OCI-LY1 (cell line): Measurements from ENCODE around the gene COBL.

Experiments used
- H2AFZ ChIP-seq: fragments of 200-600 bp; sonication (generic), shearing (Covaris generic); 2 replicates; pipeline ENCODE4 v1.6.0; 2014; ENCODE audit warnings: antibody characterized with exemption, mild to moderate bottlenecking, low read length
- H3F3A ChIP-seq: fragments of 200-600 bp; sonication (generic), shearing (Covaris generic); 2 replicates; pipeline ENCODE4 v1.6.0; 2014; ENCODE audit warnings: mild to moderate bottlenecking, antibody characterized with exemption, low read length, moderate library complexity; ENCODE audit not compliant: insufficient read depth
- H3K27ac ChIP-seq: fragments of 200-600 bp; sonication (generic); 2 replicates; pipeline ENCODE4 v1.5.1; 2014; ENCODE audit warnings: low read length, mixed run types, mild to moderate bottlenecking, low read depth; ENCODE audit not compliant: poor library complexity, severe bottlenecking
- H3K27me3 ChIP-seq: fragments of 200-600 bp; sonication (generic); 2 replicates; pipeline ENCODE4 v1.6.0; 2014; ENCODE audit warnings: antibody characterized with exemption, mild to moderate bottlenecking, low read length, moderate library complexity; ENCODE audit not compliant: insufficient read depth
- H3K36me3 ChIP-seq: fragments of 200-600 bp; sonication (generic); 2 replicates; pipeline ENCODE4 v1.6.1; 2014; ENCODE audit warnings: mild to moderate bottlenecking, antibody characterized with exemption, low read length, moderate library complexity, mixed read lengths; ENCODE audit not compliant: insufficient read depth
- H3K4me1 ChIP-seq: fragments of 200-600 bp; sonication (generic); 2 replicates; pipeline ENCODE4 v1.5.1; 2014; ENCODE audit warnings: mild to moderate bottlenecking, low read length, moderate library complexity; ENCODE audit not compliant: insufficient read depth, severe bottlenecking
- H3K4me2 ChIP-seq: fragments of 200-600 bp; sonication (generic), shearing (Covaris generic); 2 replicates; pipeline ENCODE4 v1.6.1; 2014; ENCODE audit warnings: low read length
- H3K4me3 ChIP-seq: fragments of 200-600 bp; sonication (generic); 2 replicates; pipeline ENCODE4 v1.5.1; 2014; ENCODE audit warnings: low read length, low read depth, mild to moderate bottlenecking, mixed read lengths; ENCODE audit not compliant: poor library complexity, severe bottlenecking
- H3K79me2 ChIP-seq: fragments of 200-600 bp; shearing (Covaris generic); 2 replicates; pipeline ENCODE4 v1.6.1; 2016; ENCODE audit warnings: mixed run types, low read length, mixed read lengths; ENCODE audit not compliant: insufficient read depth
- H3K9ac ChIP-seq: fragments of 200-600 bp; sonication (generic), shearing (Covaris generic); 2 replicates; pipeline ENCODE4 v1.6.1; 2014; ENCODE audit warnings: mild to moderate bottlenecking, low read length, mixed read lengths
- H3K9me2 ChIP-seq: fragments of 200-600 bp; sonication (generic), shearing (Covaris generic); 2 replicates; pipeline ENCODE4 v1.6.1; 2014; ENCODE audit warnings: low read depth, mild to moderate bottlenecking, low read length, mixed read lengths
- H3K9me3 ChIP-seq: fragments of 200-600 bp; shearing (Covaris generic); 2 replicates; pipeline ENCODE4 v1.6.1; 2014; ENCODE audit warnings: low read length, mixed read lengths
- H4K20me1 ChIP-seq: fragments of 200-600 bp; sonication (generic), shearing (Covaris generic); 2 replicates; pipeline ENCODE4 v1.6.0; 2016; ENCODE audit warnings: mild to moderate bottlenecking, low read length; ENCODE audit not compliant: insufficient read depth
- CTCF ChIP-seq: fragments of 200-600 bp; sonication (generic), shearing (Covaris generic); IDR thresholded peaks from 2 replicates; pipeline ENCODE4 v1.5.1; 2017; ENCODE audit warnings: mild to moderate bottlenecking, antibody characterized with exemption, low read length, moderate library complexity, mixed read lengths
- EZH2 ChIP-seq: fragments of 200-600 bp; sonication (generic), shearing (Covaris generic); IDR thresholded peaks from 2 replicates; pipeline ENCODE4 v1.8.0; 2017; ENCODE audit warnings: borderline replicate concordance, mixed run types, mild to moderate bottlenecking, antibody characterized with exemption, low read length, moderate library complexity, mixed read lengths

The COBL gene

GRCh38 chr7:51175316-51175991, 141.2 kb downstream of the COBL start:
- Histone ChIP-seq H3K4me2 (no peak overlapping the region), H3F3A (no peaks in the 10 kb centered on the region), H3K79me2 (no peaks in the 10 kb centered on the region), H3K4me1 (no peaks in the 10 kb centered on the region), H4K20me1 (no peaks in the 10 kb centered on the region), H3K9ac (no peak overlapping the region), H3K9me3 (no peaks in the 10 kb centered on the region), H3K4me3 (no peak overlapping the region), H2AFZ (no peak overlapping the region), H3K9me2 (no peaks in the 10 kb centered on the region; the same call in 1 of the 2 replicates), H3K36me3 (no peaks in the 10 kb centered on the region), H3K27me3 (no peaks in the 10 kb centered on the region), H3K27ac (no peak overlapping the region)
- TF ChIP-seq EZH2 (no peak), CTCF (no peak)

- no peak overlapping the region for H3K9ac ChIP-seq
- no peaks in the 10 kb centered on the region for H3K27me3 ChIP-seq
- H3K9me3 ChIP-seq: no peaks in the 10 kb centered on the region
- H3K4me2 ChIP-seq: no peak overlapping the region
- H3K4me1 ChIP-seq: no peaks in the 10 kb centered on the region
- no peak overlapping the region for H3K4me3 ChIP-seq
- no peaks in the 10 kb centered on the region for H3K79me2 ChIP-seq
- no peak for TF ChIP-seq CTCF
- no peak for TF ChIP-seq EZH2
- H3F3A ChIP-seq: no peaks in the 10 kb centered on the region
- H3K9me2 ChIP-seq: no peaks in the 10 kb centered on the region
- H3K36me3 ChIP-seq: no peaks in the 10 kb centered on the region
- no peaks in the 10 kb centered on the region for H4K20me1 ChIP-seq
- H2AFZ ChIP-seq: no peak overlapping the region
- no peak overlapping the region for H3K27ac ChIP-seq
Observed at GRCh38 chr7:51165337-51165736, 151.3 kb downstream of the COBL start.

- no peaks in the 10 kb centered on the region for H3K9me2 ChIP-seq
- H4K20me1 ChIP-seq: no peaks in the 10 kb centered on the region
- no peaks in the 10 kb centered on the region for H3K4me1 ChIP-seq
- H3F3A ChIP-seq: no peaks in the 10 kb centered on the region
- H3K79me2 ChIP-seq: no peaks in the 10 kb centered on the region
- H3K27me3 ChIP-seq: no peaks in the 10 kb centered on the region
- H3K9me3 ChIP-seq: no peaks in the 10 kb centered on the region
- H2AFZ ChIP-seq: no peak overlapping the region
- H3K4me3 ChIP-seq: no peak overlapping the region
- peak; percentile 92 for TF ChIP-seq CTCF
- TF ChIP-seq EZH2: no peak
- H3K36me3 ChIP-seq: no peaks in the 10 kb centered on the region
- no peak overlapping the region for H3K4me2 ChIP-seq
- H3K9ac ChIP-seq: no peak overlapping the region
- no peak overlapping the region for H3K27ac ChIP-seq
Observed at GRCh38 chr7:51162724-51163329, 153.8 kb downstream of the COBL start.
